ENCODE results near the gene RASGRF1.

GRCh38 chr15:79054350-79054749 is 36.2 kb downstream of the RASGRF1 start:
- TF ChIP-seq ZNF384 (IDR thresholded peaks at IDR 0.05) = no peak
- TF ChIP-seq PKNOX1 (IDR thresholded peaks at IDR 0.05) = no peak
- no peak for TF ChIP-seq NFRKB (IDR thresholded peaks at IDR 0.05)
